Keratinocyte (primary cell): ENCODE results near the gene ATOX1. TPM values are rescaled to one million over a fixed set of nuclear protein-coding genes. Genes with fewer than 3 reads are reported as not detected.

Experiments used
- DNase-seq: peaks from one replicate; pipeline ENCODE4 v3.0.0-alpha.2; 2011; ENCODE audit warnings: low read depth, missing footprints, low spot score
- FAIRE-seq: peaks from 2 replicates; lab custom pipeline; 2011; peaks lifted over from hg19 to GRCh38; lab: Jason Lieb, UNC
- H2AFZ ChIP-seq: 2 replicates; pipeline ENCODE4 v1.6.0; 2012; ENCODE audit warnings: low read length, control low read depth, inconsistent platforms; ENCODE audit not compliant: control insufficient read depth
- H3K27ac ChIP-seq: 2 replicates; pipeline ENCODE4 v1.5.1; 2011; ENCODE audit warnings: low read length; ENCODE audit not compliant: control insufficient read depth, insufficient read depth
- H3K27me3 ChIP-seq: 3 replicates; pipeline ENCODE4 v1.6.0; 2011; ENCODE audit warnings: low read length; ENCODE audit not compliant: control insufficient read depth, insufficient read depth; ENCODE audit errors: extremely low read depth
- H3K36me3 ChIP-seq, 2 experiments: 2 replicates in 1 of 2; 3 replicates in 1 of 2; pipeline ENCODE4 v1.5.1; 2011; ENCODE audit warnings: low read length in 2 of 2, mild to moderate bottlenecking in 1 of 2; ENCODE audit not compliant: control insufficient read depth in 2 of 2, insufficient read depth in 2 of 2; ENCODE audit errors: extremely low read depth in 1 of 2
- H3K4me1 ChIP-seq: 3 replicates; pipeline ENCODE4 v1.5.1; 2011; ENCODE audit warnings: low read length; ENCODE audit not compliant: control insufficient read depth, insufficient read depth; ENCODE audit errors: extremely low read depth
- H3K4me2 ChIP-seq: 3 replicates; pipeline ENCODE4 v1.6.0; 2011; ENCODE audit warnings: low read depth, low read length; ENCODE audit not compliant: control insufficient read depth, insufficient read depth; ENCODE audit errors: extremely low read depth
- H3K4me3 ChIP-seq, 3 experiments: fragments of 200-600 bp in 1 of 3; sonication (generic) in 1 of 3; 2 replicates in 2 of 3; 3 replicates in 1 of 3; pipeline ENCODE4 v1.5.1; 2011 to 2016; ENCODE audit warnings: low read length in 3 of 3, mild to moderate bottlenecking in 3 of 3, control low read depth in 2 of 3, inconsistent platforms in 1 of 3, low read depth in 1 of 3, mixed read lengths in 1 of 3, mixed run types in 1 of 3, moderate library complexity in 1 of 3; ENCODE audit not compliant: control insufficient read depth in 2 of 3, insufficient read depth in 2 of 3; ENCODE audit errors: extremely low read depth in 1 of 3
- H3K79me2 ChIP-seq: 2 replicates; pipeline ENCODE4 v1.6.0; 2012; ENCODE audit warnings: low read length; ENCODE audit not compliant: control insufficient read depth, insufficient read depth
- H3K9ac ChIP-seq: 3 replicates; pipeline ENCODE4 v1.6.0; 2011; ENCODE audit warnings: low read length; ENCODE audit not compliant: control insufficient read depth, insufficient read depth; ENCODE audit errors: extremely low read depth
- H3K9me1 ChIP-seq: 3 replicates; pipeline ENCODE4 v1.6.0; 2011; ENCODE audit warnings: low read length; ENCODE audit not compliant: control insufficient read depth, insufficient read depth; ENCODE audit errors: extremely low read depth
- H3K9me3 ChIP-seq: 2 replicates; pipeline ENCODE4 v1.5.1; 2012; ENCODE audit warnings: low read depth, low read length; ENCODE audit not compliant: control insufficient read depth
- H4K20me1 ChIP-seq: 3 replicates; pipeline ENCODE4 v1.6.0; 2011; ENCODE audit warnings: low read length; ENCODE audit not compliant: control insufficient read depth, insufficient read depth; ENCODE audit errors: extremely low read depth
- CTCF ChIP-seq, 3 experiments: IDR thresholded peaks in 1 of 3; conservative IDR thresholded peaks in 1 of 3; optimal IDR thresholded peaks in 1 of 3; 2 replicates in 2 of 3; 3 replicates in 1 of 3; pipeline versions ENCODE3 to v1.5.1; 2011; ENCODE audit warnings: low read length in 3 of 3, mild to moderate bottlenecking in 3 of 3, moderate library complexity in 2 of 3, control low read depth in 1 of 3, inconsistent platforms in 1 of 3; ENCODE audit not compliant: insufficient read depth in 2 of 3; ENCODE audit errors: extremely low read depth in 1 of 3
- EZH2 ChIP-seq: IDR thresholded peaks from one replicate; pipeline ENCODE4 v1.6.1; 2012; ENCODE audit warnings: inconsistent platforms, mild to moderate bottlenecking, low read length, moderate library complexity
- dilution Hi-C: fragments of 300-500 bp; cut with MboI; formaldehyde crosslinking; loops from one replicate; pipeline ENCODE4 v1.7.0; 2020; ENCODE audit warnings: low sequenced_read_pairs; ENCODE audit not compliant: extremely low pct_ligation_motif_present
- polyA plus RNA-seq, 5 experiments: library from polyadenylated mRNA; depleted of rRNA in 3 of 5; stranded (reverse) in 3 of 5; stranded (forward) in 1 of 5; unstranded in 1 of 5; fragments of >200 nt; gene quantifications; 1 replicate in 1 of 5; 2 replicates in 3 of 5; 3 replicates in 1 of 5; pipeline versions ENCODE4 v1.2.1 to v1.2.3, GENCODE V29; 2011 to 2012; ENCODE audit warnings: missing spikeins in 2 of 5, low read depth in 1 of 5, low replicate concordance in 1 of 5

The ATOX1 gene
- polyA plus RNA-seq, 1 donor (not counting 4 experiments of a cell fraction or from before 2014, with no cell fraction given): 173 TPM

- DNase-seq: no peak
- dilution Hi-C loops: no loop called here
- FAIRE-seq: no peak
- no peaks in the 10 kb centered on the region for H3K27me3 ChIP-seq
- peaks cover 0 to 10% of the 10 kb centered on the region in 2 experiments for H3K36me3 ChIP-seq
- peaks cover 48% of the 10 kb centered on the region for H3K4me1 ChIP-seq
- no peak overlapping the region for H2AFZ ChIP-seq
- peak overlapping the region; percentile 90 for H3K27ac ChIP-seq
- no peak overlapping the region for H3K4me3 ChIP-seq
- H3K4me2 ChIP-seq: peak overlapping the region; percentile 74
- H4K20me1 ChIP-seq: no peaks in the 10 kb centered on the region
- no peak overlapping the region for H3K9ac ChIP-seq
- no peaks in the 10 kb centered on the region for H3K9me1 ChIP-seq
- H3K79me2 ChIP-seq: no peaks in the 10 kb centered on the region
- H3K9me3 ChIP-seq: no peaks in the 10 kb centered on the region
- TF ChIP-seq EZH2 (no peak), CTCF (optimal IDR thresholded peaks at IDR 0.05 in 1 of 3, IDR thresholded peaks at IDR 0.05 in 1 of 3, conservative IDR thresholded peaks at IDR 0.05 in 1 of 3; ENCODE audit: extremely low read depth in 1 of 3, insufficient read depth in 2 of 3, low read length in 3 of 3) (no peak)
Measured at GRCh38 chr5:151739395-151739794, 19.0 kb downstream of the ATOX1 start.

GRCh38 chr5:151738125-151738848, 20.1 kb downstream of the ATOX1 start:
- no peaks in the 10 kb centered on the region for H3K9me1 ChIP-seq
- no peak overlapping the region for H3K4me2 ChIP-seq
- no peaks in the 10 kb centered on the region for H3K27me3 ChIP-seq
- no peak overlapping the region for H3K27ac ChIP-seq
- H3K9me3 ChIP-seq: no peaks in the 10 kb centered on the region
- H3K79me2 ChIP-seq: no peaks in the 10 kb centered on the region
- H2AFZ ChIP-seq: no peak overlapping the region
- H3K9ac ChIP-seq: no peak overlapping the region
- H3K36me3 ChIP-seq: peaks cover 0 to 8% of the 10 kb centered on the region in 2 experiments
- TF ChIP-seq CTCF (optimal IDR thresholded peaks at IDR 0.05 in 1 of 3, IDR thresholded peaks at IDR 0.05 in 1 of 3, conservative IDR thresholded peaks at IDR 0.05 in 1 of 3; ENCODE audit: extremely low read depth in 1 of 3, insufficient read depth in 2 of 3, low read length in 3 of 3) (no peak), EZH2 (no peak)
- FAIRE-seq (no peak), DNase-seq (no peak)
- H3K4me3 ChIP-seq: no peak overlapping the region
- H4K20me1 ChIP-seq: no peaks in the 10 kb centered on the region
- H3K4me1 ChIP-seq: peaks cover 37% of the 10 kb centered on the region
- dilution Hi-C loops: no loop called here
